HEK293T (cell line): ENCODE measurements around the gene MACROD2.

Source experiments
- CTBP1 ChIP-seq: fragments of 450-650 bp; IDR thresholded peaks from 2 replicates; pipeline ENCODE4 v1.6.1; 2016; ENCODE audit warnings: borderline replicate concordance
- NFRKB ChIP-seq: fragments of 450-650 bp; IDR thresholded peaks from 2 replicates; pipeline ENCODE4 v1.6.1; 2016; ENCODE audit warnings: mild to moderate bottlenecking, moderate library complexity

GRCh38 chr20:15827628-15828027, 1832.3 kb downstream of the MACROD2 start:
- TF ChIP-seq NFRKB (no peak), CTBP1 (no peak)
